WTC11 (cell line): ENCODE results near the gene HYPK.
"Not testable (repeated sequence)": the region's sequence is repeated elsewhere in the genome, so short reads cannot be mapped to it uniquely, and the experiment has no call there.

Experiments used
- JUN ChIP-seq: sonication (generic); formaldehyde crosslinking; IDR thresholded peaks from 2 replicates; pipeline ENCODE4 v1.8.0; 2023; ENCODE audit warnings: mild to moderate bottlenecking, missing genetic modification reagents
- SMAD3 ChIP-seq: sonication (generic); formaldehyde crosslinking; IDR thresholded peaks from 2 replicates; pipeline ENCODE4 v1.8.0; 2022; ENCODE audit warnings: missing genetic modification reagents, mild to moderate bottlenecking, borderline replicate concordance
- SP1 ChIP-seq: sonication (generic); formaldehyde crosslinking; conservative IDR thresholded peaks from 2 replicates; pipeline ENCODE4 v1.8.1; 2022; ENCODE audit warnings: missing genetic modification reagents
- ZNF138 ChIP-seq: sonication (generic); formaldehyde crosslinking; conservative IDR thresholded peaks from 2 replicates; pipeline ENCODE4 v1.8.1; 2022; ENCODE audit warnings: mild to moderate bottlenecking, moderate library complexity, missing genetic modification reagents
- ZNF232 ChIP-seq: sonication (generic); formaldehyde crosslinking; IDR thresholded peaks from 2 replicates; pipeline ENCODE4 v1.8.0; 2022; ENCODE audit warnings: mild to moderate bottlenecking, missing genetic modification reagents
- TF ChIP-seq, protein P1 (sequence below): fragments of 200-600 bp; IDR thresholded peaks from 2 replicates; pipeline ENCODE4 v1.8.0; 2022; ENCODE audit warnings: antibody characterized with exemption
- TF ChIP-seq, protein P2 (sequence below): fragments of 250-450 bp; sonication (Bioruptor Pico); IDR thresholded peaks from 2 replicates; pipeline ENCODE4 v1.8.0; 2021; ENCODE audit warnings: mild to moderate bottlenecking
- TF ChIP-seq, protein P3 (sequence below): sonication (generic); formaldehyde crosslinking; IDR thresholded peaks from 2 replicates; pipeline ENCODE4 v1.8.0; 2022; ENCODE audit warnings: mild to moderate bottlenecking, missing genetic modification reagents
- TF ChIP-seq, protein P4 (sequence below): sonication (generic); formaldehyde crosslinking; IDR thresholded peaks from 2 replicates; pipeline ENCODE4 v1.8.0; 2022; ENCODE audit warnings: mild to moderate bottlenecking, missing genetic modification reagents
- TF ChIP-seq, protein P5 (sequence below): sonication (generic); formaldehyde crosslinking; IDR thresholded peaks from 2 replicates; pipeline ENCODE4 v1.8.0; 2022; ENCODE audit warnings: mild to moderate bottlenecking, missing genetic modification reagents

DNA sequence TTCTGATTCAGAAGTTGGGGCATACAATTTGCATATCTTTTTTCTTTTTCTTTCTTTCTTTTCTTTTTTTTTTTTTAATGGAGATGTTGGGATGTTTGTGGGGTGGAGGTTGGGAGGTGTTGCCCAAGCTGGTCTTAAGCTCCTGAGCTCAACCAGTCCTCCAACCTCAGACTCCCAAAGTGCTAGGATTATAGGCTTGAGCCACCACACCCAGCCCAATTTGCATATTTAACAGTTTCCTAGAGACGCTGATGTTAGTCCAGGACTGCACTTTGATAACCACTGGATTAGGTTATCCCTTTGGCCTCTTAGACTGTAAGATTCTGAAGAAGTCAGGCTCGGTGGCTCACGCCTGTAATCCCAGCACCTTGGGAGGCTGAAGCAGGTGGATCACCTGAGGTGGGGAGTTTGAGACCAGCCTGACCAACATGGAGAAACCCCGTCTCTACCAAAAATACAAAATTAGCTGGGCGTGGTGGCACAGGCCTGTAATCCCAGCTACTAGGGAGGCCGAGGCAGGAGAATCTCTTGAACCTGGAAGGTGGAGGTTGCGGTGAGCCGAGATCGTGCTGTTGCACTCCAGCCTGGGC, 29.6 kb downstream of the HYPK start:
- TF ChIP-seq, protein P1, sequence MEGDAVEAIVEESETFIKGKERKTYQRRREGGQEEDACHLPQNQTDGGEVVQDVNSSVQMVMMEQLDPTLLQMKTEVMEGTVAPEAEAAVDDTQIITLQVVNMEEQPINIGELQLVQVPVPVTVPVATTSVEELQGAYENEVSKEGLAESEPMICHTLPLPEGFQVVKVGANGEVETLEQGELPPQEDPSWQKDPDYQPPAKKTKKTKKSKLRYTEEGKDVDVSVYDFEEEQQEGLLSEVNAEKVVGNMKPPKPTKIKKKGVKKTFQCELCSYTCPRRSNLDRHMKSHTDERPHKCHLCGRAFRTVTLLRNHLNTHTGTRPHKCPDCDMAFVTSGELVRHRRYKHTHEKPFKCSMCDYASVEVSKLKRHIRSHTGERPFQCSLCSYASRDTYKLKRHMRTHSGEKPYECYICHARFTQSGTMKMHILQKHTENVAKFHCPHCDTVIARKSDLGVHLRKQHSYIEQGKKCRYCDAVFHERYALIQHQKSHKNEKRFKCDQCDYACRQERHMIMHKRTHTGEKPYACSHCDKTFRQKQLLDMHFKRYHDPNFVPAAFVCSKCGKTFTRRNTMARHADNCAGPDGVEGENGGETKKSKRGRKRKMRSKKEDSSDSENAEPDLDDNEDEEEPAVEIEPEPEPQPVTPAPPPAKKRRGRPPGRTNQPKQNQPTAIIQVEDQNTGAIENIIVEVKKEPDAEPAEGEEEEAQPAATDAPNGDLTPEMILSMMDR = not testable (repeated sequence)
- TF ChIP-seq SP1, ZNF232, JUN, SMAD3, ZNF138 (CRISPR knock-in tag): not testable (repeated sequence)
- TF ChIP-seq, protein P2, sequence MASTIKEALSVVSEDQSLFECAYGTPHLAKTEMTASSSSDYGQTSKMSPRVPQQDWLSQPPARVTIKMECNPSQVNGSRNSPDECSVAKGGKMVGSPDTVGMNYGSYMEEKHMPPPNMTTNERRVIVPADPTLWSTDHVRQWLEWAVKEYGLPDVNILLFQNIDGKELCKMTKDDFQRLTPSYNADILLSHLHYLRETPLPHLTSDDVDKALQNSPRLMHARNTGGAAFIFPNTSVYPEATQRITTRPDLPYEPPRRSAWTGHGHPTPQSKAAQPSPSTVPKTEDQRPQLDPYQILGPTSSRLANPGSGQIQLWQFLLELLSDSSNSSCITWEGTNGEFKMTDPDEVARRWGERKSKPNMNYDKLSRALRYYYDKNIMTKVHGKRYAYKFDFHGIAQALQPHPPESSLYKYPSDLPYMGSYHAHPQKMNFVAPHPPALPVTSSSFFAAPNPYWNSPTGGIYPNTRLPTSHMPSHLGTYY (CRISPR knock-in tag) = not testable (repeated sequence)
- TF ChIP-seq, protein P3, sequence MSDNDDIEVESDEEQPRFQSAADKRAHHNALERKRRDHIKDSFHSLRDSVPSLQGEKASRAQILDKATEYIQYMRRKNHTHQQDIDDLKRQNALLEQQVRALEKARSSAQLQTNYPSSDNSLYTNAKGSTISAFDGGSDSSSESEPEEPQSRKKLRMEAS (CRISPR knock-in tag) = not testable (repeated sequence)
- TF ChIP-seq, protein P4, sequence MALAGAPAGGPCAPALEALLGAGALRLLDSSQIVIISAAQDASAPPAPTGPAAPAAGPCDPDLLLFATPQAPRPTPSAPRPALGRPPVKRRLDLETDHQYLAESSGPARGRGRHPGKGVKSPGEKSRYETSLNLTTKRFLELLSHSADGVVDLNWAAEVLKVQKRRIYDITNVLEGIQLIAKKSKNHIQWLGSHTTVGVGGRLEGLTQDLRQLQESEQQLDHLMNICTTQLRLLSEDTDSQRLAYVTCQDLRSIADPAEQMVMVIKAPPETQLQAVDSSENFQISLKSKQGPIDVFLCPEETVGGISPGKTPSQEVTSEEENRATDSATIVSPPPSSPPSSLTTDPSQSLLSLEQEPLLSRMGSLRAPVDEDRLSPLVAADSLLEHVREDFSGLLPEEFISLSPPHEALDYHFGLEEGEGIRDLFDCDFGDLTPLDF = not testable (repeated sequence)
- TF ChIP-seq, protein P5, sequence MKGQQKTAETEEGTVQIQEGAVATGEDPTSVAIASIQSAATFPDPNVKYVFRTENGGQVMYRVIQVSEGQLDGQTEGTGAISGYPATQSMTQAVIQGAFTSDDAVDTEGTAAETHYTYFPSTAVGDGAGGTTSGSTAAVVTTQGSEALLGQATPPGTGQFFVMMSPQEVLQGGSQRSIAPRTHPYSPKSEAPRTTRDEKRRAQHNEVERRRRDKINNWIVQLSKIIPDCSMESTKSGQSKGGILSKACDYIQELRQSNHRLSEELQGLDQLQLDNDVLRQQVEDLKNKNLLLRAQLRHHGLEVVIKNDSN (CRISPR knock-in tag) = not testable (repeated sequence)
